ENCODE measurements around the gene PCDHGA4.
A peak's percentile ranks its signal among the peaks of the same experiment; 100 is the strongest.
"Not testable (repeated sequence)": the region's sequence is repeated elsewhere in the genome, so short reads cannot be mapped to it uniquely, and the experiment has no call there.

The PCDHGA4 gene

GRCh38 chr5:141320225-141321169 is 34.3 kb upstream of the PCDHGA4 start, which contains the start of gene TAF7:
TAF7 (minus strand) TSS chr5:141320784; CDS start chr5:141320044, 740 bp downstream.
- TF ChIP-seq, protein P1, sequence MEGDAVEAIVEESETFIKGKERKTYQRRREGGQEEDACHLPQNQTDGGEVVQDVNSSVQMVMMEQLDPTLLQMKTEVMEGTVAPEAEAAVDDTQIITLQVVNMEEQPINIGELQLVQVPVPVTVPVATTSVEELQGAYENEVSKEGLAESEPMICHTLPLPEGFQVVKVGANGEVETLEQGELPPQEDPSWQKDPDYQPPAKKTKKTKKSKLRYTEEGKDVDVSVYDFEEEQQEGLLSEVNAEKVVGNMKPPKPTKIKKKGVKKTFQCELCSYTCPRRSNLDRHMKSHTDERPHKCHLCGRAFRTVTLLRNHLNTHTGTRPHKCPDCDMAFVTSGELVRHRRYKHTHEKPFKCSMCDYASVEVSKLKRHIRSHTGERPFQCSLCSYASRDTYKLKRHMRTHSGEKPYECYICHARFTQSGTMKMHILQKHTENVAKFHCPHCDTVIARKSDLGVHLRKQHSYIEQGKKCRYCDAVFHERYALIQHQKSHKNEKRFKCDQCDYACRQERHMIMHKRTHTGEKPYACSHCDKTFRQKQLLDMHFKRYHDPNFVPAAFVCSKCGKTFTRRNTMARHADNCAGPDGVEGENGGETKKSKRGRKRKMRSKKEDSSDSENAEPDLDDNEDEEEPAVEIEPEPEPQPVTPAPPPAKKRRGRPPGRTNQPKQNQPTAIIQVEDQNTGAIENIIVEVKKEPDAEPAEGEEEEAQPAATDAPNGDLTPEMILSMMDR (IDR thresholded peaks at IDR 0.05), result peak; percentile 91
- Histone ChIP-seq H3K27ac (peak within 1 kb of the TSS; percentile 95), H3K27me3 (peaks cover 16% of the 10 kb centered on the region), H3K9me3 (peaks cover 33% of the 10 kb centered on the region), H3K4me1 (ENCODE audit: control insufficient read depth in 1 of 2, insufficient read depth in 1 of 2, low read depth in 1 of 2, low read length in 1 of 2) (peaks cover 12 to 15% of the 10 kb centered on the region in 2 experiments), H3K4me3 (ENCODE audit: low read depth in 1 of 2, low read length in 1 of 2) (peak within 1 kb of the TSS; percentile 81), H3K36me3 (no peaks in the 10 kb centered on the region)

GRCh38 chr5:141322261-141322660 is 32.6 kb upstream of the PCDHGA4 start:
- peaks cover 32% of the 10 kb centered on the region for H3K9me3 ChIP-seq
- H3K27me3 ChIP-seq, result peaks cover 34% of the 10 kb centered on the region
- no peaks in the 10 kb centered on the region for H3K36me3 ChIP-seq
- TF ChIP-seq, protein P1 (IDR thresholded peaks at IDR 0.05), result no peak
- no peak overlapping the region for H3K27ac ChIP-seq
- no peak overlapping the region for H3K4me3 ChIP-seq (ENCODE audit: low read depth in 1 of 2, low read length in 1 of 2)
- peaks cover 12 to 15% of the 10 kb centered on the region in 2 experiments for H3K4me1 ChIP-seq (ENCODE audit: control insufficient read depth in 1 of 2, insufficient read depth in 1 of 2, low read depth in 1 of 2, low read length in 1 of 2)

- H3K36me3 ChIP-seq, result no peaks in the 10 kb centered on the region
- peaks cover 74% of the 10 kb centered on the region for H3K27me3 ChIP-seq
- H3K27ac ChIP-seq, result no peak overlapping the region
- TF ChIP-seq, protein P1 (IDR thresholded peaks at IDR 0.05), result no peak
- H3K4me3 ChIP-seq (ENCODE audit: low read depth in 1 of 2, low read length in 1 of 2), result peak overlapping the region in 1 of 2 experiments; percentile 23
- peaks cover 20% of the 10 kb centered on the region for H3K9me3 ChIP-seq
- H3K4me1 ChIP-seq (ENCODE audit: control insufficient read depth in 1 of 2, insufficient read depth in 1 of 2, low read depth in 1 of 2, low read length in 1 of 2), result peaks cover under 1 to 2% of the 10 kb centered on the region in 2 experiments
Measured at GRCh38 chr5:141326088-141326854, 28.6 kb upstream of the PCDHGA4 start.

- no peaks in the 10 kb centered on the region for H3K36me3 ChIP-seq
- H3K27me3 ChIP-seq, result peaks cover 94% of the 10 kb centered on the region
- H3K4me3 ChIP-seq (ENCODE audit: low read depth in 1 of 2, low read length in 1 of 2), result no peak overlapping the region
- H3K27ac ChIP-seq, result no peak overlapping the region
- TF ChIP-seq, protein P1 (IDR thresholded peaks at IDR 0.05), result no peak
- no peaks in the 10 kb centered on the region for H3K4me1 ChIP-seq (ENCODE audit: control insufficient read depth in 1 of 2, insufficient read depth in 1 of 2, low read depth in 1 of 2, low read length in 1 of 2)
- H3K9me3 ChIP-seq, result peaks cover 19% of the 10 kb centered on the region
Measured at GRCh38 chr5:141328231-141328630, 26.6 kb upstream of the PCDHGA4 start.

- Histone ChIP-seq H3K4me1 (ENCODE audit: control insufficient read depth in 1 of 2, insufficient read depth in 1 of 2, low read depth in 1 of 2, low read length in 1 of 2) (no peaks in the 10 kb centered on the region), H3K4me3 (ENCODE audit: low read depth in 1 of 2, low read length in 1 of 2) (no peak within 1 kb of the TSS), H3K36me3 (no peaks in the 10 kb centered on the region), H3K9me3 (peaks cover 19% of the 10 kb centered on the region), H3K27me3 (peaks cover 100% of the 10 kb centered on the region), H3K27ac (no peak within 1 kb of the TSS)
- TF ChIP-seq, protein P1 (IDR thresholded peaks at IDR 0.05), result no peak
Measured at GRCh38 chr5:141330299-141331080, 24.3 kb upstream of the PCDHGA4 start, which contains the start of gene PCDHGA1. PCDHGA1 (plus strand) TSS chr5:141330514.

DNA sequence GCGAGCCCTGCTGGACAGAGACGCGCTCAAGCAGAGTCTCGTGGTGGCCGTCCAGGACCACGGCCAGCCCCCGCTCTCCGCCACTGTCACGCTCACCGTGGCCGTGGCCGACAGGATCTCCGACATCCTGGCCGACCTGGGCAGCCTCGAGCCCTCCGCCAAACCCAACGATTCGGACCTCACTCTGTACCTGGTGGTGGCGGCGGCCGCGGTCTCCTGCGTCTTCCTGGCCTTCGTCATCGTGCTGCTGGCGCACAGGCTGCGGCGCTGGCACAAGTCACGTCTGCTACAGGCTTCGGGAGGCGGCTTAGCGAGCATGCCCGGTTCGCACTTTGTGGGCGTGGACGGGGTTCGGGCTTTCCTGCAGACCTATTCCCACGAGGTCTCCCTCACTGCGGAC is 22.2 kb upstream of the PCDHGA4 start:
- H3K9me3 ChIP-seq, result peaks cover 19% of the 10 kb centered on the region
- not testable (repeated sequence) for H3K36me3 ChIP-seq; H3K4me3 ChIP-seq (ENCODE audit: low read depth in 1 of 2, low read length in 1 of 2); H3K4me1 ChIP-seq (ENCODE audit: control insufficient read depth in 1 of 2, insufficient read depth in 1 of 2, low read depth in 1 of 2, low read length in 1 of 2); H3K27ac ChIP-seq
- peaks cover 100% of the 10 kb centered on the region for H3K27me3 ChIP-seq
